ENCODE results near the gene NOC4L. TPM values are rescaled to one million over a fixed set of nuclear protein-coding genes. Genes with fewer than 3 reads are reported as not detected.
A peak's percentile ranks its signal among the peaks of the same experiment; 100 is the strongest.

NOC4L gene
- total and polyA plus RNA-seq, 4 donors: 7.5 to 50.3 (median 11.5) TPM

GRCh38 chr12:132171968-132172521, 27.8 kb downstream of the NOC4L start:
- DNase-seq (peak in 1 of 2 donors; percentile 45), ATAC-seq (ENCODE audit: low FRiP score) (no peak)
- WGBS, 2 donors: 84 to 85% methylated on average over 27 to 28 of the region's 28 CpGs
- Histone ChIP-seq H3K4me1 (ENCODE audit: control insufficient read depth in 1 of 2, insufficient read depth in 2 of 2, low read length in 2 of 2) (no peaks in the 10 kb centered on the region), H3K36me3 (ENCODE audit: control insufficient read depth in 1 of 2, insufficient read depth in 2 of 2, low read length in 1 of 2) (no peaks in the 10 kb centered on the region), H3K27me3 (ENCODE audit: control insufficient read depth in 1 of 2, insufficient read depth in 2 of 2, low read length in 1 of 2) (no peaks in the 10 kb centered on the region), H3K4me3 (ENCODE audit: low read length in 2 of 2) (no peak overlapping the region), H3K9me3 (ENCODE audit: control insufficient read depth, low read length) (no peaks in the 10 kb centered on the region), H3K27ac (ENCODE audit: low read depth in 1 of 2, low read length in 2 of 2) (no peak overlapping the region)
- intact Hi-C loops (cut with DNase I): no loop called here

- H3K4me3 ChIP-seq (ENCODE audit: low read length in 2 of 2): no peak overlapping the region
- H3K9me3 ChIP-seq (ENCODE audit: control insufficient read depth, low read length): no peaks in the 10 kb centered on the region
- 68 to 74% methylated on average over 15 of the region's 15 CpGs for WGBS, 2 donors
- no peaks in the 10 kb centered on the region for H3K27me3 ChIP-seq (ENCODE audit: control insufficient read depth in 1 of 2, insufficient read depth in 2 of 2, low read length in 1 of 2)
- intact Hi-C loops (cut with DNase I): no loop called here
- no peak overlapping the region for H3K27ac ChIP-seq (ENCODE audit: low read depth in 1 of 2, low read length in 2 of 2)
- DNase-seq (peak in 1 of 2 donors; percentile 39), ATAC-seq (ENCODE audit: low FRiP score) (no peak)
- no peaks in the 10 kb centered on the region for H3K4me1 ChIP-seq (ENCODE audit: control insufficient read depth in 1 of 2, insufficient read depth in 2 of 2, low read length in 2 of 2)
- H3K36me3 ChIP-seq (ENCODE audit: control insufficient read depth in 1 of 2, insufficient read depth in 2 of 2, low read length in 1 of 2): no peaks in the 10 kb centered on the region
Measured at GRCh38 chr12:132172619-132173018, 28.4 kb downstream of the NOC4L start.

DNA sequence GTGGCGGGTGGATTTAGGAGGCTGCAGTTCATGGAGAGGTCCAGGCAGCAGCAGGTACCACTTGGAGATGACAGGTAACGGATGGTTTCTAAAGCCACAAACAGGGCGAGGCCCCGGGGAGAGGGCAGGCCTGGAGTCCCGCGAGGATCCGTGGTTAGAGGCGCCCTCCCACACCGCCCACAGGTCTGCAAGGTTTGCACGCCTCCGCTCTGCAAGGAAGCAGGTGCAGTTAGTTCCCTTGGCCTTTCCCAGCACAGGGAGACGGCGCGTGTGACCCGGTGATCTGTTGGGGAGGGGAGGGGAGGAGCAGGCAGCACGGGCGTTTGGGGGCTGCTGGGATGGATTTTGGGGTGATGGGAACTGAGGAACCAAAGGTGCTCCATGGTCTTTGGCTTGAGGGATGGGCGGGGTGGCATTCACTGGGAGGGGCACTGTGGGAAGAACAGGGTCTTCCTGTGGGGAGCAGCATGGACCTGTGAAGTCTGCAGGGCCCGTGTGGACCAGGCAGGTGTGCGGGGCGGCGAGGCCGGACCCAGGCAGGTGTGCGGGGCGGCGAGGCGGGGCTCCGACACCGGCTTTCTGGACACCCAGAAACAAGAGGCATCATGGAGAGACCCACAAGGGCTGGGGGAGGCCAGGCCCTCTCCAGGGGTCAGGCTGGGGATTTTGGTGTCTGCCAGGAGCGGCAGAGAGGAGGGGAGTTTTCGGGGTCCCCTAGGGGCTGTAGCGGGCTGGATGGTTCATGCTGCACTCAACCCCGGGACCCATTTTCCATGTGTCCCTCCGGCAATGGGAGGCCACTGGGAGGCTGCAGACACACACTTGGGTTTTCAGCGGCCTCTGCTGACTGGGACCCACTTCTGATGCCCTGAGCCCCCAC, 29.1 kb downstream of the NOC4L start:
- Histone ChIP-seq H3K27me3 (ENCODE audit: control insufficient read depth in 1 of 2, insufficient read depth in 2 of 2, low read length in 1 of 2) (no peaks in the 10 kb centered on the region), H3K4me3 (ENCODE audit: low read length in 2 of 2) (no peak overlapping the region), H3K9me3 (ENCODE audit: control insufficient read depth, low read length) (no peaks in the 10 kb centered on the region), H3K36me3 (ENCODE audit: control insufficient read depth in 1 of 2, insufficient read depth in 2 of 2, low read length in 1 of 2) (no peaks in the 10 kb centered on the region), H3K27ac (ENCODE audit: low read depth in 1 of 2, low read length in 2 of 2) (no peak overlapping the region), H3K4me1 (ENCODE audit: control insufficient read depth in 1 of 2, insufficient read depth in 2 of 2, low read length in 2 of 2) (no peaks in the 10 kb centered on the region)
- no peak for ATAC-seq (ENCODE audit: low FRiP score)
- peak in 1 of 2 donors; percentile 26 for DNase-seq
- 75 to 77% methylated on average over 34 to 35 of the region's 35 CpGs for WGBS, 2 donors
- intact Hi-C loops (cut with DNase I): no loop called here

DNA sequence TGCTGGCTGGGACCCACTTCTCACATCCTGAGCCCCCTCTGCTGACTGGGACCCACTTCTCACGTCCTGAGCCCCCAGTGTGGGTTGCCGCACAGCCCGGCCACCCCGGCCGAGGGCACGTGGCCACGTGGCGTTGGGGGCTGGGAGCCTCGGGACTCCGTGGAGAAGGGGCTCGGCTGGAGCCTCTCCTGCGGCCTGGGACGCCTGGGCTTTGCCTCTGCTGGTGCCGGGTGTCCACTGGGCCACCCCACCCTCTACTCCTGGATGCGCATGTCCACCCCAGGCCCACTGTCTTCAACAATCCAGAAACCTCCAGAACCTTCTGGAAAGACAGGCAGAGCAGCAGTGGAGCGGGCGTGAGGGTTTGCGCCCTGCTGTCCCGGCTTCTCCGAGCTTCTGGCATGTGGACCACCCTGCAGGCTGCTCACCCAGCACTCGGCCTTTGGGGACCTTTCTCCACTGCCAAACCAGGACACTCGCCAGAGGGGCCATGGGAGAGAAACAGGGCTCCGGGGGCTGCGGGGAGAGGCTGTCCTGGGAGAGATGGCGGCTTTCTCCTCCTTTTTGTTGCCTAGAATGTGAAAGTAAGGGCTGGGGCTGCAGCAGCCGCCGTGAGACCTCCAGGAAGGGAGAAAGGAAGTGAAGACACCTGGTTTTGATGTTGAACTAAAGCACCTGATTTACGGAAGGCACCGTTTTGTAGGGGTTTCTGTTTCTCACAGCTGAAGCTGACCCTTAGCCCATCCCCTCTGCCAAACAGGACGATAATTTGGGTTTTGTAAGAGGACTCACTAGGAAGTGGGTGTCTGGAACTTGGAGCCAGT, 30.0 kb downstream of the NOC4L start:
- H3K4me3 ChIP-seq (ENCODE audit: low read length in 2 of 2): no peak overlapping the region
- no peaks in the 10 kb centered on the region for H3K27me3 ChIP-seq (ENCODE audit: control insufficient read depth in 1 of 2, insufficient read depth in 2 of 2, low read length in 1 of 2)
- WGBS, 2 donors: 78 to 80% methylated on average over 30 of the region's 30 CpGs
- intact Hi-C loops (cut with DNase I): no loop called here
- H3K36me3 ChIP-seq (ENCODE audit: control insufficient read depth in 1 of 2, insufficient read depth in 2 of 2, low read length in 1 of 2): no peaks in the 10 kb centered on the region
- no peaks in the 10 kb centered on the region for H3K9me3 ChIP-seq (ENCODE audit: control insufficient read depth, low read length)
- DNase-seq: peak in 1 of 2 donors; percentile 38
- H3K27ac ChIP-seq (ENCODE audit: low read depth in 1 of 2, low read length in 2 of 2): no peak overlapping the region
- H3K4me1 ChIP-seq (ENCODE audit: control insufficient read depth in 1 of 2, insufficient read depth in 2 of 2, low read length in 2 of 2): no peaks in the 10 kb centered on the region
- ATAC-seq (ENCODE audit: low FRiP score): no peak

GRCh38 chr12:132174839-132175490, 30.7 kb downstream of the NOC4L start:
- no peak for ATAC-seq (ENCODE audit: low FRiP score)
- no peaks in the 10 kb centered on the region for H3K4me1 ChIP-seq (ENCODE audit: control insufficient read depth in 1 of 2, insufficient read depth in 2 of 2, low read length in 2 of 2)
- WGBS, 2 donors: 56 to 58% methylated on average over 24 to 25 of the region's 25 CpGs

DNA sequence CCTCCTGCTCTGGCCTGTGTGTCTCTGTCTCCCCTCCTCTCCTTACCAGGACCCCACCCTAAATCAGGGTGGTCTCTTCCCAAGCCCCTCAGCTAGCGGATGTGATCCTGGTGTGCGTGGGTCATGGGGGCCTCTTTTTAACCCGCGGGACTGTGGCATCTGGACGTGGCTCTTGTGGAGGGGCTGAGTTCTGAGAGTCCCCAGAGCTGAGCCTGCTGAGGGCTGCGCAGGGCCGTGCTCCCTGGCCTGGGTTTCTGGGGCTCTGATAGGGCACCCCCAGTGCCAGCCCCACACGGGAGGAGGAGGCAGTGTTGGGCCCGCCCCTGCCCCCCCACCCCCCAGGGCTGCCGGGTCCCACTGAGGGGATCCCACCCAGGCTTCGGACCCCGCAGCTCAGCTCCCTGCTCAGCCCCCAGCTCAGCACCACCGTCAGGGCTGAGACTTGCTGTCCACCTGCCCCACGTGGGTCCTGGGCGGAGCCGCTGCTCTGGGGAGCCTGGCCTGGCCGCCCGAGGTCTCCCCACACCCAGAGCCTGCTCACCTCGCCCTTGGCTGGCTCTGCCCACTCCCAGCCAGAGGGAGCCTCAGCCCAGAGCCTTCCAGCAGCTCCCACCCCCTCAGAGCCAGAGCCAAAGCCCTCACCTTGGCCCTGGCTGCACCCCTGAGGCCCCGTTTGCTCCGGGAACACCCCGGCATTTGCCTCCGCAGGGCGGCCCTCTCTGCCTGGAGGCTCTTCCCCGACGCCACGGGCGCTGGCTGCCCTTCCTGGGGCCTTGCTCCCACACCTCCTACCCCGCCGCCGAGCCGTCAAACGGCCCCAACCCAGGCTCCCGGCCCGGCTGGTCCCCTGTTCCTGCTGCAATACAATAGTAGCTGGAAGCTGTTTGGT, 31.5 kb downstream of the NOC4L start:
- intact Hi-C loops (cut with DNase I): no loop called here
- ATAC-seq (ENCODE audit: low FRiP score): no peak

More at GRCh38 chr12:132174839-132175490, 30.7 kb downstream of the NOC4L start:
- no peaks in the 10 kb centered on the region for H3K27me3 ChIP-seq (ENCODE audit: control insufficient read depth in 1 of 2, insufficient read depth in 2 of 2, low read length in 1 of 2)
- intact Hi-C loops (cut with DNase I): no loop called here
- H3K9me3 ChIP-seq (ENCODE audit: control insufficient read depth, low read length): no peaks in the 10 kb centered on the region
- peak in 1 of 2 donors; percentile 33 for DNase-seq
- no peaks in the 10 kb centered on the region for H3K36me3 ChIP-seq (ENCODE audit: control insufficient read depth in 1 of 2, insufficient read depth in 2 of 2, low read length in 1 of 2)
- no peak overlapping the region for H3K4me3 ChIP-seq (ENCODE audit: low read length in 2 of 2)
- no peak overlapping the region for H3K27ac ChIP-seq (ENCODE audit: low read depth in 1 of 2, low read length in 2 of 2)

DNA sequence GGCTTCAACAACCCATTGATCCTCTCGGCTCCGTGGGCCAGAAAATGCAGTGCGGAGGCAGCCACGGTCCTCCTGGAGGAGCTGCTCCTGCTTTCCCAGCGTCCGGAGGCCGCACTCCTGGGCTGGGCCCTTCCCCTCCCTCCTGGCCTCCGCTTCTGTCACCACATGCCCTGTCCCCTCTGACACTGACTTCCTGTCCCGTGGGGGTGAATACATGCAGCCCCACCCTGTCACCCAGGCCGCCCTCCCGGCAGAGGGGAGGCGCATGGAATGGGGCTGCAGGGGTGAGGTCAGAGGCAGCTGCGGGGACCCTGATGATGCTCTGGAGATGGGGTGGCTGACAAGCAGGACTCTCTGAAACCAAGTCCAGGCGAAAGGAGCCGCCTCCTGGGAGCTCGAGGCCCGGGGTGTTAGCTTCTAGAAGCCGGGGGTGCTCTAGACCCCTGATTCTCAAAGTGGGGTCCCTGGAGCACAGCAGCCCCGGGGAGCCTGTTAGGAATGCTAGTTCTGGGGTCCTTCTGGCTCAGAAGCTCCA, 32.2 kb downstream of the NOC4L start:
- no peaks in the 10 kb centered on the region for H3K4me1 ChIP-seq (ENCODE audit: control insufficient read depth in 1 of 2, insufficient read depth in 2 of 2, low read length in 2 of 2)
- H3K27ac ChIP-seq (ENCODE audit: low read depth in 1 of 2, low read length in 2 of 2): no peak overlapping the region
- no peaks in the 10 kb centered on the region for H3K27me3 ChIP-seq (ENCODE audit: control insufficient read depth in 1 of 2, insufficient read depth in 2 of 2, low read length in 1 of 2)
- ATAC-seq (ENCODE audit: low FRiP score) (no peak), DNase-seq (peak in 1 of 2 donors; percentile 24)
- intact Hi-C loops (cut with DNase I): no loop called here
- 57 to 58% methylated on average over 19 of the region's 19 CpGs for WGBS, 2 donors
- H3K4me3 ChIP-seq (ENCODE audit: low read length in 2 of 2): no peak overlapping the region
- H3K9me3 ChIP-seq (ENCODE audit: control insufficient read depth, low read length): no peaks in the 10 kb centered on the region
- no peaks in the 10 kb centered on the region for H3K36me3 ChIP-seq (ENCODE audit: control insufficient read depth in 1 of 2, insufficient read depth in 2 of 2, low read length in 1 of 2)

More for the DNA sequence above, 31.5 kb downstream of the NOC4L start:
- peak in 1 of 2 donors; percentile 46 for DNase-seq
- Histone ChIP-seq H3K4me1 (ENCODE audit: control insufficient read depth in 1 of 2, insufficient read depth in 2 of 2, low read length in 2 of 2) (no peaks in the 10 kb centered on the region), H3K4me3 (ENCODE audit: low read length in 2 of 2) (no peak overlapping the region), H3K9me3 (ENCODE audit: control insufficient read depth, low read length) (no peaks in the 10 kb centered on the region), H3K36me3 (ENCODE audit: control insufficient read depth in 1 of 2, insufficient read depth in 2 of 2, low read length in 1 of 2) (no peaks in the 10 kb centered on the region), H3K27me3 (ENCODE audit: control insufficient read depth in 1 of 2, insufficient read depth in 2 of 2, low read length in 1 of 2) (no peaks in the 10 kb centered on the region), H3K27ac (ENCODE audit: low read depth in 1 of 2, low read length in 2 of 2) (no peak overlapping the region)
- WGBS, 2 donors: 70% methylated on average over 31 to 35 of the region's 35 CpGs
